Left kidney (tissue), 8 donors: Measurements from ENCODE around the gene FGF2. TPM values are rescaled to one million over a fixed set of nuclear protein-coding genes. Genes with fewer than 3 reads are reported as not detected.
A peak's percentile ranks its signal among the peaks of the same experiment; 100 is the strongest.
"Not testable (repeated sequence)": the region's sequence is repeated elsewhere in the genome, so short reads cannot be mapped to it uniquely, and the experiment has no call there.

Experiments
- DNase-seq: peaks from one replicate; pipeline ENCODE4 v3.0.0-alpha.2; 2013
- long read RNA-seq, 8 donors: transcript quantifications; one replicate each; lab custom pipeline, GENCODE V29; 2026
- polyA plus RNA-seq: library from polyadenylated mRNA; unstranded; fragments of 120-200 nt; gene quantifications from one replicate; pipeline ENCODE4 v1.2.1, GENCODE V29; 2013; ENCODE audit not compliant: insufficient read length

The FGF2 gene
- polyA plus RNA-seq, result 9.4 TPM
- long read RNA-seq, donor 1, full-length matches to known transcripts, result 4 of 19 reads
- long read RNA-seq, donor 1, partial matches to known transcripts, result 9 of 19 reads
- long read RNA-seq, donor 1, other reads (novel, unspliced or antisense), result 6 of 19 reads
- long read RNA-seq, donor 2, full-length matches to known transcripts, result 5 of 21 reads
- long read RNA-seq, donor 2, partial matches to known transcripts, result 10 of 21 reads
- long read RNA-seq, donor 2, other reads (novel, unspliced or antisense), result 6 of 21 reads
- long read RNA-seq, donor 3, full-length matches to known transcripts, result 4 of 21 reads
- long read RNA-seq, donor 3, partial matches to known transcripts, result 17 of 21 reads
- long read RNA-seq, donor 3, other reads (novel, unspliced or antisense), result 0 of 21 reads
- long read RNA-seq, donor 4, result 0 reads
- long read RNA-seq, donor 5, full-length matches to known transcripts, result 2 of 33 reads
- long read RNA-seq, donor 5, partial matches to known transcripts, result 15 of 33 reads
- long read RNA-seq, donor 5, other reads (novel, unspliced or antisense), result 16 of 33 reads
- long read RNA-seq, donor 6, full-length matches to known transcripts, result 3 of 3 reads
- long read RNA-seq, donor 6, partial matches to known transcripts, result 0 of 3 reads
- long read RNA-seq, donor 6, other reads (novel, unspliced or antisense), result 0 of 3 reads
- long read RNA-seq, donor 7, full-length matches to known transcripts, result 9 of 33 reads
- long read RNA-seq, donor 7, partial matches to known transcripts, result 24 of 33 reads
- long read RNA-seq, donor 7, other reads (novel, unspliced or antisense), result 0 of 33 reads
- long read RNA-seq, donor 8, full-length matches to known transcripts, result 4 of 4 reads
- long read RNA-seq, donor 8, partial matches to known transcripts, result 0 of 4 reads
- long read RNA-seq, donor 8, other reads (novel, unspliced or antisense), result 0 of 4 reads

- peak; percentile 74 for DNase-seq
These were observed at the start of gene FGF2 for GRCh38 chr4:122826553-122827257. Gene FGF2, plus strand, starts transcription at chr4:122826831. Its CDS starts 344 bp downstream, at chr4:122827175.

GRCh38 chr4:122776916-122777315, 49.7 kb upstream of the FGF2 start:
- DNase-seq, result no peak

GRCh38 chr4:122777846-122778673, 48.6 kb upstream of the FGF2 start:
- DNase-seq, result no peak

GRCh38 chr4:122781486-122781885, 45.1 kb upstream of the FGF2 start:
- no peak for DNase-seq

- no peak for DNase-seq
These were observed 43.1 kb upstream of the FGF2 start for GRCh38 chr4:122783301-122784215.

GRCh38 chr4:122784261-122784660, 42.4 kb upstream of the FGF2 start:
- DNase-seq, result no peak

GRCh38 chr4:122785099-122785498, 41.5 kb upstream of the FGF2 start:
- no peak for DNase-seq

- not testable (repeated sequence) for DNase-seq
These were observed 40.3 kb upstream of the FGF2 start for GRCh38 chr4:122786296-122786695.

GRCh38 chr4:122786920-122787319, 39.7 kb upstream of the FGF2 start:
- not testable (repeated sequence) for DNase-seq

GRCh38 chr4:122787940-122788339, 38.7 kb upstream of the FGF2 start:
- DNase-seq, result no peak

- no peak for DNase-seq
These were observed 37.7 kb upstream of the FGF2 start for GRCh38 chr4:122788935-122789334.

- no peak for DNase-seq
These were observed 32.8 kb upstream of the FGF2 start for GRCh38 chr4:122793811-122794210.

GRCh38 chr4:122796801-122797404, 29.7 kb upstream of the FGF2 start:
- DNase-seq, result no peak

GRCh38 chr4:122797405-122798094, 29.1 kb upstream of the FGF2 start:
- DNase-seq, result no peak

GRCh38 chr4:122798101-122798500, 28.5 kb upstream of the FGF2 start:
- no peak for DNase-seq

GRCh38 chr4:122798917-122799316, 27.7 kb upstream of the FGF2 start:
- no peak for DNase-seq

GRCh38 chr4:122803788-122804208, 22.8 kb upstream of the FGF2 start:
- no peak for DNase-seq

GRCh38 chr4:122806981-122807679, 19.5 kb upstream of the FGF2 start:
- DNase-seq, result no peak
